HG03045 (cell line): ENCODE data around the gene DDX46.
"Not testable (repeated sequence)": the region's sequence is repeated elsewhere in the genome, so short reads cannot be mapped to it uniquely, and the experiment has no call there.

Source experiments
- ATAC-seq: cut with Tn5 transposase; IDR thresholded peaks from one replicate; pipeline ENCODE4 v1.9.1; 2021; ENCODE audit warnings: mild to moderate bottlenecking, moderate library complexity; ENCODE audit not compliant: unreplicated experiment

DDX46 gene

GRCh38 chr5:134784946-134785620 lies 26.5 kb downstream of the DDX46 start:
- no peak for ATAC-seq

- no peak for ATAC-seq
Measured at GRCh38 chr5:134787692-134788091, 29.1 kb downstream of the DDX46 start.

- no peak for ATAC-seq
Measured at GRCh38 chr5:134791580-134791979, 33.0 kb downstream of the DDX46 start.

GRCh38 chr5:134792286-134792685 lies 33.7 kb downstream of the DDX46 start:
- ATAC-seq: no peak

- no peak for ATAC-seq
Measured at GRCh38 chr5:134793111-134793510, 34.5 kb downstream of the DDX46 start.

- ATAC-seq: no peak
Measured at GRCh38 chr5:134794082-134794481, 35.5 kb downstream of the DDX46 start.

GRCh38 chr5:134794819-134795218 lies 36.2 kb downstream of the DDX46 start:
- ATAC-seq: no peak

- ATAC-seq: no peak
Measured at GRCh38 chr5:134798468-134798867, 39.9 kb downstream of the DDX46 start.

- ATAC-seq: no peak
Measured at GRCh38 chr5:134803821-134804220, 45.2 kb downstream of the DDX46 start.

GRCh38 chr5:134813407-134813806 lies 54.8 kb downstream of the DDX46 start:
- ATAC-seq: no peak

- no peak for ATAC-seq
Measured at GRCh38 chr5:134813827-134814226, 55.2 kb downstream of the DDX46 start.

- ATAC-seq: no peak
Measured at GRCh38 chr5:134817006-134817405, 58.4 kb downstream of the DDX46 start.

- ATAC-seq: no peak
Measured at GRCh38 chr5:134818776-134819175, 60.2 kb downstream of the DDX46 start.

- ATAC-seq: no peak
Measured at GRCh38 chr5:134819407-134819963, 60.9 kb downstream of the DDX46 start.

- no peak for ATAC-seq
Measured at GRCh38 chr5:134821841-134822240, 63.3 kb downstream of the DDX46 start.

GRCh38 chr5:134824681-134825080 lies 66.1 kb downstream of the DDX46 start:
- ATAC-seq: no peak

- no peak for ATAC-seq
Measured at GRCh38 chr5:134825212-134825611, 66.6 kb downstream of the DDX46 start.

- no peak for ATAC-seq
Measured at GRCh38 chr5:134833340-134834032, 74.9 kb downstream of the DDX46 start.

GRCh38 chr5:134835623-134836022 lies 77.0 kb downstream of the DDX46 start:
- no peak for ATAC-seq

- no peak for ATAC-seq
Measured at GRCh38 chr5:134837530-134838181, 79.1 kb downstream of the DDX46 start.

- ATAC-seq: not testable (repeated sequence)
Measured at GRCh38 chr5:134838361-134838760, 79.8 kb downstream of the DDX46 start.

GRCh38 chr5:134840811-134841210 lies 82.2 kb downstream of the DDX46 start:
- no peak for ATAC-seq
